NCI-H2196 (cell line): ENCODE results near the gene SEMA4G.

Experiments used
- DNase-seq: peaks from one replicate; lab custom pipeline; 2025; ENCODE audit not compliant: unreplicated experiment; lab: John Stamatoyannopoulos, UW

Gene SEMA4G

GRCh38 chr10:100969187-100970075 is at the start of gene SEMA4G:
SEMA4G (plus strand) TSS chr10:100969504; CDS start chr10:100972913, 3,409 bp downstream.
- peak; percentile 2 for DNase-seq

DNA sequence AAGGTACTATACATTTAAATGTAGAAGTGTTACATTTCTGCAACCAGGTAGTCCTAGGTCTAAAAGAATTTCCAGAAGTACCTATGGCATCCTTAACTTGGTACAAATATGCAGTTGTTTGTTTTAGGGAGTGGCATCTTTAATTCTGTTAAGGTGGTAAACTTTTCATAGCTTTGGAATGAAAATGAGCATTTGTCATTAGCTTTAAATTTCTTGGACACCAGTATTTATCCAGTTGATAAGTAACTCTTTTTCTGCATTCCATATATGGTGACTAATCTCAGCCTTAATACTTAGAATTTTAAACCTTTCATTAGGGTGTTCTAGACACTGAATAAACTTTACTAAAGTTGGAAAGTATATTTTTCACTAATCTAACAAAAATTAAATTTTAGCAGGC is 45.7 kb upstream of the SEMA4G start:
- no peak for DNase-seq

GRCh38 chr10:100927266-100927665 is 42.0 kb upstream of the SEMA4G start:
- no peak for DNase-seq

DNA sequence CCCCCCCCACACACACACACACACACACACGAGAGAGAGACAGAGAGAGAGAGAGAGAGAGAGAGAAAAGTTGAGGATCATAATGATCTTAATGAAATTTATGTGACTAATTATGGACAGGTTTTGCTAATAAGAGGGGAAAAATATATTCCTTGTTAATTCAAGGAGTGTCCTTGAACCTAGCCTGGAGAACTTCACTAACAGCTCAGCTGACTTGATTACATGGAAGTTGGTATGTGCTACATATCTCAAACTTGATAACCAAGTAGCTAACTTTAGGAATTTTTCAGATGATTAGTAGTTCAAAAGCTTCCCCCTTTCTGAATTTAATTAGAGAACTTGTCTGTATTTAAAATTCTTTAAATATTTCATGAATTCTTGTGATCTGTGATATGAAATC is 41.3 kb upstream of the SEMA4G start:
- DNase-seq = no peak

DNA sequence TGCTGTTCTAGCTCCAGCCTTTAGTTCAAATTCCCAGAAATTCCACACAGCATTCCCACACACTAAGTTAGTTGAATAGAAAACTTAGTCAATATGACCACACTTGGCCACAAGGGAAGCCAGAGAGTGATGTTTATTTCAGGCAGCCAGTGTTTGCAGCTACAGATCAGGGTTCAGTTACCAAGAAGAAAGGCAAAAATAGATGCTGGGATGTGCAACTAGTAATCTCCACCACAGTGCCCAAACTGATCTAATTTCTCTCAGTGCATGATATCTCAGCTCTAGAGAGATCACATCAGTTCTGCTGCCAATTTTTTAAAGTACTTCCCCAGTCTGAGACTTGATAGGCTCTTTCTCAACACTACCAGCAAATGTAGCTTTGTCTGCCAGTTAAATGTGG is 38.9 kb upstream of the SEMA4G start:
- no peak for DNase-seq

DNA sequence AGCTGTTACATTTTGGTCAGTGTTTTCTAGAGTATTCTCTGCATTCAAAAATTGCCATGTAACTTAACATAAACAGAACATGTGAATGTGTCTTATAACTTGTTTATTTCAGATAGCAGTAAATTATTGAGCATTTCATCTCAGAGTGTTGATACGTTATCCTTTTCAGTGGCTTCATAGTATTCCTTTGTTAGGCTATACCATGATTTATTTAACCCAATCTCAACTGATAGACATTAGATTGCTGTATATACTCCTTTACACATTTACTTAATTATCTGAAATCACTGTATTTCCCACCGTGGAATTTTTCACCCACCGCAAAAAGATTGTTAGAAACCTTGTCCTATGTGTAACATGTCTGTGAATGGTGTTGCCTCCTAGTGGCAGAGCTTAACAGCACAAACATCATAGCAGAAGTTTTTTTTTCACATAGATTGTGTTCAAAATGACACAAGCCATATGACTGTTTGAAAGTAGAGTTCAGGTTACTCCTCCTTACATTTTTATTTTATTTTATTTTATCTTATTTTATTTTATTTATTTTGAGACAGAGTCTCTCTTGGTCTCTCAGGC is 35.1 kb upstream of the SEMA4G start:
- no peak for DNase-seq

DNA sequence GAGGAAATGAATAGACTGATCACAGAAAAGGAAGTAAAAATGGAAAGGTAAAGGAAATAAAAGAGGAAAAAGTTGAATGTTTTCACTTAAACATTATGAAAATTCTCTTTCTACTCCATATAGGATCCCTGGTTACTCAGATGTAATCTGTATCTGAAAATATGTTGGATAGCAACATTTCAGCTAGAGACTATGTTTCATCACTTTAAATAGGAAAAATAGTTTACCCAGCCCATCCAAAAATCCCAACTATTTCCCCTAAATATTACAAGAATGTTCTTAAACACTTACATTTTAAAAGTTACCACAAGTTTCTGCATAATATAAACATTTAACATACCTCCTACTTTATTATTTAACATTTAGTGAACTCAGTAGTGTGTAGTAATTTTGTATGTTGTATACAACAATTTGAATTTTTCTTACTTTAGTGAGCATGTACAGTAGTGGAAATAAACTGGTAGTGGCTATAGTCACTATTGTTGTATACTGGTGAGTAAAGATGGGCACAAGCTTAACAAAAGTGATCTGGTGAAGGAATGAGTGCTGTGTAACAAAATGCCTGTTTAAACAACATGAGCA is 29.4 kb upstream of the SEMA4G start:
- DNase-seq = no peak

GRCh38 chr10:100942229-100942628 is 27.1 kb upstream of the SEMA4G start:
- DNase-seq = no peak

DNA sequence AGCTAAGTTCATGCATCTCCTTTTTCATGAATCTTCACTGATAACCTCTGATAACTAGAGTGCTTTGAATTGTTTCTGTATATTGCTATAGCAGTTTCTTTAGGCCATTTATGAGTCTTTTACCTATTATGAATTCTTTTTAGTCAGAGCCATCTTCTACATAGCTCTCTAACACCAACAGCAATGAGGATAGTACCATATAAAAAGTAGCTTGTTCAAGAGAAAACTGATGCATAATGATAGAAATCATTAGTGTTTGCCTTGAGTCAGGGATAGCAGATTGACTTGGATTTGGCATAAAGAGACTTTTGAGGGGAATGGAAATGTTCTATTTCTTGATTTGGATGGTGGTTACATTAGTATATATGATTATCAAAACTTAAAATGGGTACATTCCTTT is 25.8 kb upstream of the SEMA4G start:
- DNase-seq = no peak

DNA sequence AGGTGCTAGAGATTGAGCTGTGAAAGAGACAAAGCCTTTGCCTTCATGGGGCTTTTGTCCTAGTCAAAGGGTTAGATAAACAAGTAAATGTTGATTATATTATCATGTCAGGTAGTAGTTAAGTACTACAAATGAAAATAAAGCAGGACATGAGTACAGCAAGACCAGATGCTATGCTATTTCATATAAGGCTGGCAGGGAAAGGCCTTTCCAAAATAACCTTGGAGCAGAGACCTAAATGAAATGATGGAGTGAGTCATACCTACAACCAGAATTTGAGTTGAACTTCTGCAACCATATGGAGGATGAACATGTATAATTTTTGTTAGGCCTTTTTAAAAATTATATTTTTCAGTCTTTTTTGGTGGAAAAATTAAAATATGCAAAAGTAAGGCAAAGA is 23.6 kb upstream of the SEMA4G start:
- DNase-seq = no peak

- DNase-seq = no peak
Measured at GRCh38 chr10:100948916-100949315, 20.4 kb upstream of the SEMA4G start.

GRCh38 chr10:100960251-100960650 is 9.1 kb upstream of the SEMA4G start:
- DNase-seq = no peak

- DNase-seq = no peak
Measured at GRCh38 chr10:100962351-100963080, 6.8 kb upstream of the SEMA4G start.

- DNase-seq = no peak
Measured at GRCh38 chr10:100963826-100964225, 5.5 kb upstream of the SEMA4G start.

GRCh38 chr10:100965820-100966219 is 3.5 kb upstream of the SEMA4G start:
- no peak for DNase-seq

GRCh38 chr10:100966887-100967286 is 2.4 kb upstream of the SEMA4G start:
- DNase-seq = no peak

GRCh38 chr10:100967332-100967731 is 2.0 kb upstream of the SEMA4G start:
- no peak for DNase-seq

- no peak for DNase-seq
Measured at GRCh38 chr10:100968062-100968736, 1.1 kb upstream of the SEMA4G start.

- DNase-seq = no peak
Measured at GRCh38 chr10:100968863-100969186, 479 bp upstream of the SEMA4G start.

DNA sequence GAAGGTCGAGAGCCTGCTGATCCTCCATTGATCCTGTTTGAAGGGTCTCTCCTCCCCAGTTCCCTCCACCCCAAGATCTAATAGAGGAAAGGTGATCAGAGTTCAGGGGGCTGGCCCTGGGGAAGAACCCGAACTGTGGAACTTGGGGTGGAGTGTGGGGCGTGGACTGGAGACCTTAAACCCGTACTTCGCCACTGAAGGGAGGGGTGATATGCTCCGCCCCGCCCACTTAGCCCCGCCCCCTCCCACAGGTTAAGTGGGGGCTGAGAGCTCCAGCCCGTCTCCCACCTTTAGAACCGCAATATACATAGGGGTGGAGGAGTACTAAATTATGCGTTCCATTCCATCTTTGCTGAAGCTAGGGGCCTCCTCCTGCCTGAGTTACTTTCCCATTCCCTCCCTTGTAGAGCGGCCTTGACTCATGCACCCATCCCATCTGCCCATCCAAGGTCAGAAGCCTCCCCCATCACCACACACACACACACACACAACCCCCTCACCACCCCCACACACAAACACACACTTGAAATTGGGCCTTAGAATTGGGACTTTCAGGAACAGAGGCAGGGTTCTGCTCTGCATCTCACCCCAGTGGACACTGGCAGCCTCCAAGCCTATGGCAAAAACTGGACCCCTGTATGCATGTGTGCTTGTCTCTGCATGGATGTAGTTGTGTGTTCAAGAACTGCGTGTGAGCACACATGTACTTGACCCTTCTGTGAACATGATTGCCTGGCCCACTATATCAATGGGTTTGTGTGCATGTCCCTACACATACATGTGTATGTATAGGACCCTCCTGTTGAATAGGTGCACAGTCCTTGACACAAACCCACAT is 991 bp downstream of the SEMA4G start:
- no peak for DNase-seq
